Breast epithelium (tissue), 4 donors: Measurements from ENCODE around the gene KCNK15. TPM values are rescaled to one million over a fixed set of nuclear protein-coding genes. Genes with fewer than 3 reads are reported as not detected.

Source experiments
- DNase-seq, 2 donors: peaks; one replicate each; pipeline ENCODE4 v3.0.0-alpha.2; 2019; ENCODE audit warnings: low spot score in 2 of 2
- H3K27ac ChIP-seq, 2 donors: fragments of 200-600 bp; sonication (generic) in 1 of 2; one replicate each; pipeline ENCODE4 v1.5.1; 2016 to 2019; ENCODE audit warnings: mild to moderate bottlenecking in 1 of 2
- H3K27me3 ChIP-seq, 2 donors: fragments of 200-600 bp; sonication (generic) in 1 of 2; one replicate each; pipeline versions ENCODE4 v1.5.1 to v1.6.0; 2017 to 2019; ENCODE audit warnings: control low read depth in 1 of 2, mild to moderate bottlenecking in 1 of 2
- H3K36me3 ChIP-seq: fragments of 200-600 bp; one replicate; pipeline ENCODE4 v1.5.1; 2019
- H3K4me1 ChIP-seq, 2 donors: fragments of 200-600 bp; sonication (generic); one replicate each; pipeline ENCODE4 v1.5.1; 2016 to 2019; ENCODE audit warnings: control low read depth in 1 of 2
- H3K4me3 ChIP-seq, 3 donors: fragments of 200-600 bp; sonication (generic); 1 replicate in 2 of 3; 2 replicates in 1 of 3; pipeline ENCODE4 v1.5.1; 2016 to 2019; ENCODE audit warnings: mild to moderate bottlenecking in 3 of 3, moderate library complexity in 2 of 3
- H3K9me3 ChIP-seq, 2 donors: fragments of 200-600 bp; sonication (generic) in 1 of 2; one replicate each; pipeline ENCODE4 v1.5.1; 2016 to 2019; ENCODE audit warnings: control low read depth in 1 of 2
- CTCF ChIP-seq, 3 donors: fragments of 450-650 bp; IDR thresholded peaks; one replicate each; pipeline ENCODE4 v1.5.1; 2016 to 2017; ENCODE audit warnings: antibody characterized with exemption in 3 of 3, mild to moderate bottlenecking in 3 of 3, moderate library complexity in 3 of 3
- POLR2A ChIP-seq: fragments of 450-650 bp; IDR thresholded peaks from one replicate; pipeline ENCODE4 v1.6.1; 2016; ENCODE audit warnings: antibody characterized with exemption, mild to moderate bottlenecking, moderate library complexity
- POLR2AphosphoS5 ChIP-seq, 3 donors: sonication (generic); formaldehyde crosslinking; IDR thresholded peaks; one replicate each; pipeline ENCODE4 v1.6.1; 2017; ENCODE audit warnings: antibody characterized with exemption in 3 of 3
- intact Hi-C: fragments of 100-400 bp; cut with DNase I; formaldehyde crosslinking; loops from one replicate; pipeline ENCODE4 v1.15.1; 2023; ENCODE audit warnings: low total_unique reads
- total RNA-seq, 3 donors: library from RNA; depleted of rRNA; stranded (reverse); fragments of >200 nt; gene quantifications; one replicate each; pipeline ENCODE4 v1.1.0, GENCODE V29; 2016

KCNK15 gene
- total RNA-seq, 3 donors from 2014 or later, result 5.0 to 7.3 (median 5.6) TPM

DNA sequence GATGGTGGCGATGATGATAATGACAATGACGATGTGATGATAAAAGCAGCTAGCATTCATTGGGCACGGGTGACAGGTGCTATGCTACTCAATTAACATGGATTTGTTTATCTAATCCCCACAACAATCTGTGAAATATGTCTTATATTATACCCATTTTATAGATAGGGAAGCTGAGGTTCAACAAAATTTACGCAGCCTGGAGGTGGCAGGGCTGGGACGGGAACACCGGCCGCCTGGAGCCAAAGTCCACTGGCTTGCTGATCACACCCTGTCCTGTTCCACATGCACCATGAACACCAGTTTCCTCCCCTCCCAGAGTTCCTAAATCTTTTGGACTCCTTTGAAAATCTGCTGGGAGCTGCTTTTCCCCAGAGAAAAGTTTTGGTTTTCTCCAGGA, 41.6 kb downstream of the KCNK15 start:
- no peak for DNase-seq
- Histone ChIP-seq H3K9me3 (no peaks in the 10 kb centered on the region), H3K36me3 (no peaks in the 10 kb centered on the region), H3K27ac (no peak overlapping the region), H3K27me3 (peaks cover 0 to 3% of the 10 kb centered on the region in 2 donors), H3K4me1 (no peaks in the 10 kb centered on the region), H3K4me3 (no peak overlapping the region)
- intact Hi-C loops, result no loop called here
- TF ChIP-seq POLR2A (no peak), POLR2AphosphoS5 (IDR thresholded peaks at IDR 0.05) (no peak), CTCF (IDR thresholded peaks at IDR 0.05) (no peak)

GRCh38 chr20:44788706-44789456, 43.2 kb downstream of the KCNK15 start:
- no peaks in the 10 kb centered on the region for H3K9me3 ChIP-seq
- no peaks in the 10 kb centered on the region for H3K4me1 ChIP-seq
- H3K36me3 ChIP-seq, result no peaks in the 10 kb centered on the region
- intact Hi-C loops, result no loop called here
- DNase-seq, result no peak
- no peak for TF ChIP-seq POLR2AphosphoS5 (IDR thresholded peaks at IDR 0.05)
- TF ChIP-seq POLR2A, result no peak
- no peak for TF ChIP-seq CTCF (IDR thresholded peaks at IDR 0.05)
- H3K27ac ChIP-seq, result no peak overlapping the region
- H3K4me3 ChIP-seq, result no peak overlapping the region
- H3K27me3 ChIP-seq, result peaks cover 0 to 3% of the 10 kb centered on the region in 2 donors

DNA sequence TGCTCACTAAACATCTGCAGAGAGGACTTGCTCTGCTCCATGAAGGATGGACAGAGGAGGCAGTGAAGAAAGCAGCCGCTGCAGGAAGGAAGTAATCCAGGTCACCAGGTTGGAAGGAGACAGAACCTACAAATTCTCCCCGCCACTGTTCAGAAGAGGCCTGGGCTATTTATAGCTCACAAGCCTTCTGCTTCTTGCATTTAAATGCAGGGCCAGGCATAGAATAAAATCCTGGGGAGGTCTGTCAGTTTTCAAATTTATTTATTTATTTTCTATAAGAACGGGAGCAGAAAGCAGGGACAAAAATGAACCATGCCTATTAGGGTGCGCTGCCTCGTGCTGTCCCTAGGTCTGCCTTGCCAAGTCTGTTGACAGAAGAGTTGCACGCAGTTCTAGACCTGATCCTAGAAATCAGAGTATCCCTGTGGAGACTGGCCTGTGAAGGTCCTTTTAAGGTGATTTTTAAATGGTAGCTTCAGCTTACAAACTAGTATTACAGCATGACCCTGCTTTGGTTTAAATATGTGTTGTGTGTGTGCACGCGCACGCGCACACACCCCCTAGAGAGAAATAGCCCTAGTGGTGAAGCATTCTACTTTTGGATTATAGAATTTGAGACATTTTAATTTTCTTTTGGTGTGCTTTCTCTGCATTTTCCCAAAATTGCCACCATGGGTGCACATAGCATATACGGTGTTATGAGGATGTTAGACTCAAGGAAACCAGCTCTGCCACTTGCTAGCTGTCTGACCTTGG, 45.2 kb downstream of the KCNK15 start:
- H3K36me3 ChIP-seq, result no peaks in the 10 kb centered on the region
- H3K4me1 ChIP-seq, result no peaks in the 10 kb centered on the region
- no peak for TF ChIP-seq CTCF (IDR thresholded peaks at IDR 0.05)
- no peak for TF ChIP-seq POLR2A
- TF ChIP-seq POLR2AphosphoS5 (IDR thresholded peaks at IDR 0.05), result no peak
- intact Hi-C loops, result no loop called here
- no peak overlapping the region for H3K27ac ChIP-seq
- H3K27me3 ChIP-seq, result peaks cover 0 to 3% of the 10 kb centered on the region in 2 donors
- no peaks in the 10 kb centered on the region for H3K9me3 ChIP-seq
- H3K4me3 ChIP-seq, result no peak overlapping the region
- no peak for DNase-seq

GRCh38 chr20:44792796-44793195, 47.1 kb downstream of the KCNK15 start:
- TF ChIP-seq POLR2A (no peak), CTCF (IDR thresholded peaks at IDR 0.05) (no peak), POLR2AphosphoS5 (IDR thresholded peaks at IDR 0.05) (no peak)
- H3K36me3 ChIP-seq, result no peaks in the 10 kb centered on the region
- no peaks in the 10 kb centered on the region for H3K9me3 ChIP-seq
- H3K27me3 ChIP-seq, result peaks cover 0 to 4% of the 10 kb centered on the region in 2 donors
- no peak overlapping the region for H3K4me3 ChIP-seq
- no peak for DNase-seq
- intact Hi-C loops, result no loop called here
- no peak overlapping the region for H3K27ac ChIP-seq
- no peaks in the 10 kb centered on the region for H3K4me1 ChIP-seq

DNA sequence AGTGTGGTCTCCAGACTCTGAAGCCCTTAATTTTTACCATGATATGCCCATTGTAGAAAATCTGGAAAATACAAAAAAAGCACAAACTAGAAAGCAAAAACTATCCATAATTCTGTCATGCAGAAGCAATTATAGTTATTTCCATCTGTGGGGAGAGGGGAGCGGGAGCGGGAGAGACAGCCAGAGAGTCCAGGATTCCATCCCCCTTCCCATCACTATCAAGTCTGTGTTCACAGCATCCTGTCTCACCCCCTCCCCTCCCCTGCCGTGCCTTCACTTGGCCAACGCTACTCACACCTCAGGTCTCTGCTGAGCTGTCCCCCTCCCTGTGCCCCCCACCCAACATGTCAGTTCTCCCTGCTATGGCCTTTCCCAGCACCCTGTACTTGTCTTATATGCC, 50.2 kb downstream of the KCNK15 start:
- Histone ChIP-seq H3K9me3 (no peaks in the 10 kb centered on the region), H3K4me3 (no peak overlapping the region), H3K36me3 (no peaks in the 10 kb centered on the region), H3K27me3 (peaks cover 0 to 4% of the 10 kb centered on the region in 2 donors), H3K4me1 (no peaks in the 10 kb centered on the region), H3K27ac (no peak overlapping the region)
- DNase-seq, result no peak
- intact Hi-C loops, result no loop called here
- TF ChIP-seq POLR2AphosphoS5 (IDR thresholded peaks at IDR 0.05) (no peak), POLR2A (no peak), CTCF (IDR thresholded peaks at IDR 0.05) (no peak)
